ENCODE data around the gene MPIG6B. TPM values are rescaled to one million over a fixed set of nuclear protein-coding genes. Genes with fewer than 3 reads are reported as not detected.

Gene MPIG6B
- total and polyA plus RNA-seq, 8 donors, result 1.2 to 3.5 (median 2.8) TPM

DNA sequence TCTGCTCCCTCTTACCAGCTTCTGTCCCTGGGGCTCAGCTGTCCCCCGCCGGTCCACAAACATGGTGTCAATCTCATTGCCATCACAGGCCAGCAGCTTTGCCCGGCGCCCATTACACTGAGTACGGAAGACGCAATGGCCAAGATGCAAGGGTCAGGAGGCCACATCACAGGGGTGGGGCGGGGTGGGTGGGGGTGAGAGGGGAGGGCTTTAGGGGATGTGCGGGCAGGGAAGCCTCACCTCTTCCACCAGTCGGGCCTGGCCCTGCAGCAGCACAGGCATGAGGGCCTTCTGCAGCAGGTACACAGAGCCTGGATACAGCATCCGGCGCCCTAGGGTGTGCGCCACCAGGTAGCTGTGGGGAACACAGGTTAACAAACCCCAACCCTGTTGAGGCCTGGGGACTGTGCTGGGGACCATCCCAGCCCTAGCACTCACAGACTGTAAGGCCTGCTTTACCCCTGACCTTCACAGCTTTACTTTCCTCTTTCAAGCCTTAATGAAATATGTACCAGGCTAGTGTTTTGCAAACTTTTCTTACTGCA is 31.5 kb upstream of the MPIG6B start:
- H3K27me3 ChIP-seq, result no peaks in the 10 kb centered on the region
- TF ChIP-seq, protein P1, sequence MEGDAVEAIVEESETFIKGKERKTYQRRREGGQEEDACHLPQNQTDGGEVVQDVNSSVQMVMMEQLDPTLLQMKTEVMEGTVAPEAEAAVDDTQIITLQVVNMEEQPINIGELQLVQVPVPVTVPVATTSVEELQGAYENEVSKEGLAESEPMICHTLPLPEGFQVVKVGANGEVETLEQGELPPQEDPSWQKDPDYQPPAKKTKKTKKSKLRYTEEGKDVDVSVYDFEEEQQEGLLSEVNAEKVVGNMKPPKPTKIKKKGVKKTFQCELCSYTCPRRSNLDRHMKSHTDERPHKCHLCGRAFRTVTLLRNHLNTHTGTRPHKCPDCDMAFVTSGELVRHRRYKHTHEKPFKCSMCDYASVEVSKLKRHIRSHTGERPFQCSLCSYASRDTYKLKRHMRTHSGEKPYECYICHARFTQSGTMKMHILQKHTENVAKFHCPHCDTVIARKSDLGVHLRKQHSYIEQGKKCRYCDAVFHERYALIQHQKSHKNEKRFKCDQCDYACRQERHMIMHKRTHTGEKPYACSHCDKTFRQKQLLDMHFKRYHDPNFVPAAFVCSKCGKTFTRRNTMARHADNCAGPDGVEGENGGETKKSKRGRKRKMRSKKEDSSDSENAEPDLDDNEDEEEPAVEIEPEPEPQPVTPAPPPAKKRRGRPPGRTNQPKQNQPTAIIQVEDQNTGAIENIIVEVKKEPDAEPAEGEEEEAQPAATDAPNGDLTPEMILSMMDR (IDR thresholded peaks at IDR 0.05), result no peak
- intact Hi-C loops (cut with DNase I), result no loop called here
- DNase-seq, result no peak
- no peaks in the 10 kb centered on the region for H3K9me3 ChIP-seq
- no peak for ATAC-seq
- peaks cover 0 to 100% of the 10 kb centered on the region in 2 donors for H3K36me3 ChIP-seq
- H3K4me1 ChIP-seq, result no peaks in the 10 kb centered on the region
- no peak overlapping the region for H3K27ac ChIP-seq
- H3K4me3 ChIP-seq, result no peak overlapping the region

DNA sequence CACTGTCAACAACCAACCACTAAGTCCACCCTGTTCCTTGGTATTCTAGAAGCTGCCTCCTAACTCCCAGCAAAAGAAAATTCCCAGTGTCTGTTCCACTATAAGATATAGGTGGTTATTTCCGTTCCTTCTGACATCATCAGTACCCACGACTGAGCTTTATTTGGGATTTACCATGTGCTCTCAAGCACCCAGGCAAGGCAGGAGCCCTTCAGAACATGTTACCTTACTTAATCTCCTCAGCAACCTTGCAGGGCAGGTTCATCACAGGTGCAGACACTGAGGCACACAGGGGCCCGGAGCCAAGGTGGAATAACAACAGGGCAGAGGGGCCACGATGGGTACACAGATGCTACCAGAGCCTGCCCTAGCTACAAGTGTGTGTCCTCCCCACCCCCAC is 30.8 kb upstream of the MPIG6B start:
- DNase-seq (no peak), ATAC-seq (no peak)
- Histone ChIP-seq H3K27me3 (no peaks in the 10 kb centered on the region), H3K36me3 (peaks cover 0 to 97% of the 10 kb centered on the region in 2 donors), H3K27ac (no peak overlapping the region), H3K9me3 (no peaks in the 10 kb centered on the region), H3K4me3 (no peak overlapping the region), H3K4me1 (no peaks in the 10 kb centered on the region)
- intact Hi-C loops (cut with DNase I), result no loop called here
- TF ChIP-seq, protein P1 (IDR thresholded peaks at IDR 0.05), result no peak

DNA sequence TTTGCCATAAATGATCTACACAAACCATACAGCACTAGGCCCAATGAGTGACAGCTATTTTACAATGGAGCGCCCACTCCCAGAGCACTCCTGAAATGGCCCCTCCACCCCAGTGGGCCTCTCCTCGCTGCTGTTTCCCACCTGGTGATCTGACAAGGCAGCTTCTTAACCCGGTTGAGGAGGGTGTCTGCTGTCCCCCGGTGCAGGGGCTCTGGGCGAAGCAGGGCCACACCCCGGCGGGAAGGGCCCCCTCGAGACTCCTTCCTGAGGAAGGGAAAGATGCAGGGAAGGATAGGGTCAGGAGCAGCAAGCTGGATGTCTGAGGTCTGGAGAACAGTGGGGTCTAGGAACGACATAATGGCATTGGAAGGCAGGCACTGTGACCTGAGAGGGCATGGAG is 30.3 kb upstream of the MPIG6B start:
- TF ChIP-seq, protein P1 (IDR thresholded peaks at IDR 0.05), result no peak
- Histone ChIP-seq H3K27me3 (no peaks in the 10 kb centered on the region), H3K4me1 (no peaks in the 10 kb centered on the region), H3K4me3 (no peak overlapping the region), H3K36me3 (peaks cover 0 to 92% of the 10 kb centered on the region in 2 donors), H3K9me3 (no peaks in the 10 kb centered on the region), H3K27ac (no peak overlapping the region)
- no peak for ATAC-seq
- intact Hi-C loops (cut with DNase I), result no loop called here
- peak in 1 of 4 donors; percentile 29 for DNase-seq

DNA sequence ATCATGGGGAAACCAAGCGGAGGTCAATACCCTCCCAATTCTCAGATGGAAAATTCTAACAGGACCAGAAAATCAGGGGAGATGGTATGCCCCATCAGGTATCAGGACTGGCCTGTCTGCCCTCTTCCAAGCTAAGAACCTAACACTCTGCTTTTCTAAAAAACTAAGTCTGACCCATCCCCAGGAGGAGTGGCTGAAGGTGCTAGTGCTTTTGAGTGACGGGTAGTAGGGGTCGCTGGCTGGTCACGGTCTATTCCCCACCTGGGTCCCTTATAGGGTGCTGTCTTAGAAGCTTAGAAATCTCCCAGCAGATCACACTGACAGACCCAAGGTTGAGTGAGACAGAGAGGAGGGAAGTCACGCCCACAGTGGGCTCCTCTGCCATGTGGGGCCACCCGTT is 29.6 kb upstream of the MPIG6B start:
- no peak for ATAC-seq
- Histone ChIP-seq H3K4me3 (no peak overlapping the region), H3K9me3 (no peaks in the 10 kb centered on the region), H3K4me1 (no peaks in the 10 kb centered on the region), H3K27me3 (no peaks in the 10 kb centered on the region), H3K27ac (no peak overlapping the region), H3K36me3 (peaks cover 0 to 89% of the 10 kb centered on the region in 2 donors)
- intact Hi-C loops (cut with DNase I), result no loop called here
- no peak for DNase-seq
- TF ChIP-seq, protein P1 (IDR thresholded peaks at IDR 0.05), result no peak

DNA sequence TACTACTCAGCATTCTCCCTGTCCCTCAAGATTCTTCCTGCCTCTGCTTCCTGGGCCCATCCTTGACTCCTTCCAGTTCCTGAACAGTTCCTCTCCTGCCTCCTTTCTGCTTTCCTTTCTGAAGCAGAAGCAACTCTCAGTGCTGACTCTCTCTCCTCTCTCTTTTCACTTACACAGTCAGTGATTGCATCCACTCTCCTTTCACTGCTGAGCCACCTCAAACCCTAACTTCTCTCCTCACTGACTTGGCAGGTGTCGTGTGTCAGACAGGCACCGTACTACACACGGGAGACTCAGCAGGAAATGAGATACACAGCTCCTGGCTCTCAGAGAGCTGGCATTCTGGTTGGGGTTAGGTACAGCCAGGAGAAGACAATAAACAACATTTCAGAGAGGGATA is 25.6 kb upstream of the MPIG6B start:
- H3K9me3 ChIP-seq, result no peaks in the 10 kb centered on the region
- H3K4me1 ChIP-seq, result peaks cover 13 to 28% of the 10 kb centered on the region in 2 donors
- ATAC-seq, result no peak
- TF ChIP-seq, protein P1 (IDR thresholded peaks at IDR 0.05), result no peak
- no peak overlapping the region for H3K4me3 ChIP-seq
- no peaks in the 10 kb centered on the region for H3K27me3 ChIP-seq
- H3K27ac ChIP-seq, result no peak overlapping the region
- no peak for DNase-seq
- peaks cover 0 to 71% of the 10 kb centered on the region in 2 donors for H3K36me3 ChIP-seq
- intact Hi-C loops (cut with DNase I), result no loop called here

Data from left lung (tissue), 10 donors.